Measurements from ENCODE around the gene PROCR.
A peak's percentile ranks its signal among the peaks of the same experiment; 100 is the strongest.
"Not testable (repeated sequence)": the region's sequence is repeated elsewhere in the genome, so short reads cannot be mapped to it uniquely, and the experiment has no call there.

PROCR gene

GRCh38 chr20:35193031-35193791 lies 21.3 kb downstream of the PROCR start:
- DNase-seq (ENCODE audit: low spot score), result not testable (repeated sequence)

DNA sequence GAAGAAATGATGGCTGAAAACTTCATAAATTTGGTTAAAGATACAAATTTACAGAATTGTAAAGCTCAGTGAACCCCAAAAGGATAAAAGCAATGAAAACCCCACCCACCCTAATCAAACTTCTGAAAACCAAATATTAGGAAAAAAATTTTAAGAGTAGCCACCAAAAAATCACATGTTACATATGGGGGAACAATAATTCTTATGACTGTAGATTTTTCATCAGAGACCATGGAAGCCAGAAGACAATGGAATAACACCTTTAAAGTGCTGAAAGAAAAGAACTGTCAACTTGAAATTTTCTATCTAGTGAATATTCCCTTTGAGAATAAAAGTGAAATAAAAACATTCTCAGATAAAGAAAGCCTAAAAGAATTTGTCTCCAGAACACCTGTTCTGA lies 24.4 kb downstream of the PROCR start:
- DNase-seq (ENCODE audit: low spot score), result no peak

GRCh38 chr20:35199740-35200139 lies 27.9 kb downstream of the PROCR start:
- no peak for DNase-seq (ENCODE audit: low spot score)

DNA sequence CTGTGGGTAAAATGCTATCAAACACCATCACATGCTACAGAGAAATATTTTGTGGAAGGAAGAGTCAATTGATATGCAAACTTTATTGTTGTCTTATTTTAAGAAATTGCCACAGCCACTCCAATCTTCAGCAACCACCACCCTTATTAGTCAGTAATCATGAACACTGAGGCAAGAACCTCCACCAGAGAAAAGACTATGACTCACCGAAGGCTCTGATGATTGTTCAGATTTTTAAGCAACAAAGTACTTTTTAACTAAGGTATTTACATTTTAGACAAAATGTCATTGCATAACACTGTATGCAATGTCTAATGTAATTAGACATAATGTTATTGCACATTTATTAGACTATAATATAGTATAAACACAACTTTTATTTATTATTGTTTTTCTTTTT lies 28.4 kb downstream of the PROCR start:
- peak; percentile 67 for DNase-seq (ENCODE audit: low spot score)

GRCh38 chr20:35201467-35201866 lies 29.6 kb downstream of the PROCR start:
- not testable (repeated sequence) for DNase-seq (ENCODE audit: low spot score)

GRCh38 chr20:35206802-35207201 lies 34.9 kb downstream of the PROCR start:
- no peak for DNase-seq (ENCODE audit: low spot score)

- peak; percentile 76 for DNase-seq (ENCODE audit: low spot score)
Observed at GRCh38 chr20:35207950-35208611, 36.2 kb downstream of the PROCR start.

DNA sequence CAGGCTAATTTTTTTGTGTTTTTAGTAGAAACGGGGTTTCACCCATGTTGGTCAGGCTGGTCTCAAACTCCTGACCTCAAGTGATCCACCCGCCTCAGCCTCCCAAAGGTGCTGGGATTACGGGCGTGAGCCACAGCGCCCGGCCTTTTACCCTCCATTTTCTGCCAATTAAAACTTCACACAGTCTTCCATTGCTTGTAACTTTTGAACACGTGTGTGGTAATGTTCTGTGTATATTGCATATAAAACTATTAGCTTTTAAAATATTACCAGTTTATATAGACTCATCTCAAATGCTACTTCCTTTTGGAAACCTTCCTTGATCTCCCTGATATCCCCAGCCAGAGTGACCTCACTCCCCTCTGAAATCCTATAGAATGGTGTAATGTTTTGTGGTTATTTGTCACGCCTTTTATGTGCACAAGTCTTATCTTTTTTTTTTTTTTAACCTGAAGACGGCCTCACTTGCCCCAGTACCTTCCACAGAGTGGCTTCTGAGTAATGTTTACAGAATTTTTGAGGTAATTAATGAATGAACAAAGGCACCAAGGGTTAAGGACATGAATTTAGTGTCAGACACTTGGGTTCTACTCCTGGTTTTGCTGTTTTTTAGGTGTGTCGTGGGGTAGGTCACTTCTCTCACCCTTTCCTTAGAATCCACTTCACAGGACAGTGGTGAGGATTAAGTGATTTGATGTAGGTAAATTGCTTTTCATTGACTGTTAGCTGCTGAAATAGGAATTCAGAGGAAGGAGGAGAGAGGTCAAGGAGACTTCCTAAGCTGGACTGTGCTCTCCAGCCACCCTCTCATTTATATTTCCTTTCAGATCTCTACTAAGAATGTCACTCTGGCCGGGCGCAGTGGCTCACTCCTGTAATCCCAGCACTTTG lies 43.4 kb downstream of the PROCR start:
- peak; percentile 34 for DNase-seq (ENCODE audit: low spot score)

- DNase-seq (ENCODE audit: low spot score), result no peak
Observed at GRCh38 chr20:35216541-35216940, 44.7 kb downstream of the PROCR start.

- no peak for DNase-seq (ENCODE audit: low spot score)
Observed at GRCh38 chr20:35223941-35224340, 52.1 kb downstream of the PROCR start.

GRCh38 chr20:35224536-35224935 lies 52.7 kb downstream of the PROCR start:
- DNase-seq (ENCODE audit: low spot score), result no peak

GRCh38 chr20:35225319-35226125 lies 53.6 kb downstream of the PROCR start:
- no peak for DNase-seq (ENCODE audit: low spot score)

GRCh38 chr20:35226126-35226883 lies 54.4 kb downstream of the PROCR start, which contains the start of gene MMP24:
MMP24 (plus strand) TSS chr20:35226690; CDS start chr20:35226739, 49 bp downstream.
- no peak for DNase-seq (ENCODE audit: low spot score)
